Stimulated activated naive B cell treated with anti-CD40 and anti-IgM and Interleukin-4, amounts not matched to agents 10 μg/mL and 1 μg/mL and 100 μg/mL, for 72 hours (primary cell): ENCODE measurements around the gene SCAPER.
A peak's percentile ranks its signal among the peaks of the same experiment; 100 is the strongest.
"Not testable (repeated sequence)": the region's sequence is repeated elsewhere in the genome, so short reads cannot be mapped to it uniquely, and the experiment has no call there.

Experiments
- ATAC-seq, 2 donors: fragments of 150-1000 bp; cut with Tn5 transposase; replicated peaks; 2 replicates each; pipeline ENCODE4 v1.10.0; 2021; ENCODE audit warnings: moderate library complexity in 1 of 2
- DNase-seq: peaks from one replicate; pipeline ENCODE4 v3.0.0; 2021
- H3K27ac Mint-ChIP-seq: one replicate; pipeline ENCODE4 v1.8.0; 2022; ENCODE audit warnings: mild to moderate bottlenecking, mixed read lengths
- H3K27me3 Mint-ChIP-seq, 2 donors: one replicate each; pipeline ENCODE4 v1.8.0; 2022; ENCODE audit warnings: mixed read lengths in 2 of 2
- H3K36me3 Mint-ChIP-seq, 2 donors: one replicate each; pipeline ENCODE4 v1.8.0; 2022; ENCODE audit warnings: mixed read lengths in 2 of 2, mild to moderate bottlenecking in 1 of 2
- H3K4me1 Mint-ChIP-seq, 2 donors: one replicate each; pipeline ENCODE4 v1.8.0; 2022; ENCODE audit warnings: mixed read lengths in 2 of 2, mild to moderate bottlenecking in 1 of 2
- H3K4me3 Mint-ChIP-seq, 2 donors: one replicate each; pipeline ENCODE4 v1.8.0; 2022; ENCODE audit warnings: mild to moderate bottlenecking in 2 of 2, mixed read lengths in 2 of 2, moderate library complexity in 1 of 2
- H3K9me3 Mint-ChIP-seq, 2 donors: one replicate each; pipeline ENCODE4 v1.8.0; 2022; ENCODE audit warnings: mixed read lengths in 2 of 2, mild to moderate bottlenecking in 1 of 2

SCAPER gene

GRCh38 chr15:76931397-76932134, 26.4 kb upstream of the SCAPER start, which contains the start of gene RCN2:
Gene RCN2 (plus strand): TSS chr15:76931749. CDS start chr15:76931842, 93 bp downstream.
- DNase-seq, result peak; percentile 92

GRCh38 chr15:76930831-76931396, 25.8 kb upstream of the SCAPER start:
- H3K4me3 Mint-ChIP-seq, result peak overlapping the region; percentile 88 to 89
- peaks cover 0 to 6% of the 10 kb centered on the region in 2 donors for H3K27me3 Mint-ChIP-seq
- DNase-seq (no peak), ATAC-seq (no peak)
- peaks cover 17 to 30% of the 10 kb centered on the region in 2 donors for H3K4me1 Mint-ChIP-seq
- no peaks in the 10 kb centered on the region for H3K9me3 Mint-ChIP-seq
- H3K36me3 Mint-ChIP-seq, result peaks cover 3 to 6% of the 10 kb centered on the region in 2 donors
- H3K27ac Mint-ChIP-seq, result peak overlapping the region; percentile 92

More at GRCh38 chr15:76931397-76932134, 26.4 kb upstream of the SCAPER start, which contains the start of gene RCN2:
- no peaks in the 10 kb centered on the region for H3K27me3 Mint-ChIP-seq
- H3K4me1 Mint-ChIP-seq, result peaks cover 19 to 31% of the 10 kb centered on the region in 2 donors
- peaks cover 6 to 9% of the 10 kb centered on the region in 2 donors for H3K36me3 Mint-ChIP-seq
- no peaks in the 10 kb centered on the region for H3K9me3 Mint-ChIP-seq
- H3K27ac Mint-ChIP-seq, result peak within 1 kb of the TSS; percentile 92
- peak within 1 kb of the TSS; percentile 88 to 89 for H3K4me3 Mint-ChIP-seq
- ATAC-seq, result peak; percentile 96 to 97

- H3K27ac Mint-ChIP-seq, result no peak overlapping the region
- H3K4me1 Mint-ChIP-seq, result peaks cover 9 to 20% of the 10 kb centered on the region in 2 donors
- no peak overlapping the region for H3K4me3 Mint-ChIP-seq
- DNase-seq (no peak), ATAC-seq (no peak)
- peaks cover 2 to 3% of the 10 kb centered on the region in 2 donors for H3K36me3 Mint-ChIP-seq
- H3K27me3 Mint-ChIP-seq, result peaks cover 0 to 6% of the 10 kb centered on the region in 2 donors
- H3K9me3 Mint-ChIP-seq, result no peaks in the 10 kb centered on the region
These were observed 24.0 kb upstream of the SCAPER start for GRCh38 chr15:76929011-76929760.

- Mint-ChIP-seq H3K36me3 (peaks cover 0 to 2% of the 10 kb centered on the region in 2 donors), H3K27ac (no peak overlapping the region), H3K4me1 (peaks cover 9 to 19% of the 10 kb centered on the region in 2 donors), H3K4me3 (no peak overlapping the region), H3K27me3 (peaks cover 0 to 6% of the 10 kb centered on the region in 2 donors), H3K9me3 (no peaks in the 10 kb centered on the region)
- ATAC-seq (no peak), DNase-seq (no peak)
These were observed 23.1 kb upstream of the SCAPER start for GRCh38 chr15:76928201-76928600.

GRCh38 chr15:76916369-76916768, 11.2 kb upstream of the SCAPER start:
- H3K4me1 Mint-ChIP-seq, result no peaks in the 10 kb centered on the region
- H3K27me3 Mint-ChIP-seq, result peaks cover 9 to 15% of the 10 kb centered on the region in 2 donors
- H3K27ac Mint-ChIP-seq, result no peak overlapping the region
- no peak overlapping the region for H3K4me3 Mint-ChIP-seq
- ATAC-seq, result no peak
- H3K9me3 Mint-ChIP-seq, result no peaks in the 10 kb centered on the region
- no peak for DNase-seq
- no peaks in the 10 kb centered on the region for H3K36me3 Mint-ChIP-seq

- DNase-seq (no peak), ATAC-seq (no peak)
- no peaks in the 10 kb centered on the region for H3K9me3 Mint-ChIP-seq
- no peaks in the 10 kb centered on the region for H3K36me3 Mint-ChIP-seq
- no peak overlapping the region for H3K4me3 Mint-ChIP-seq
- peaks cover 5 to 10% of the 10 kb centered on the region in 2 donors for H3K27me3 Mint-ChIP-seq
- no peak overlapping the region for H3K27ac Mint-ChIP-seq
- H3K4me1 Mint-ChIP-seq, result peaks cover 9% of the 10 kb centered on the region in 2 donors
These were observed 8.6 kb upstream of the SCAPER start for GRCh38 chr15:76913737-76914136.

- H3K27ac Mint-ChIP-seq, result no peak overlapping the region
- no peak overlapping the region for H3K4me3 Mint-ChIP-seq
- peaks cover 9% of the 10 kb centered on the region in 2 donors for H3K4me1 Mint-ChIP-seq
- peaks cover under 1 to 1% of the 10 kb centered on the region in 2 donors for H3K27me3 Mint-ChIP-seq
- DNase-seq (no peak), ATAC-seq (no peak)
- H3K9me3 Mint-ChIP-seq, result no peaks in the 10 kb centered on the region
- H3K36me3 Mint-ChIP-seq, result no peaks in the 10 kb centered on the region
These were observed 7.3 kb upstream of the SCAPER start for GRCh38 chr15:76912430-76912829.

GRCh38 chr15:76905855-76906254, 715 bp upstream of the SCAPER start:
- H3K4me1 Mint-ChIP-seq, result peaks cover 21 to 47% of the 10 kb centered on the region in 2 donors
- no peak for ATAC-seq

GRCh38 chr15:76904461-76905012, 603 bp downstream of the SCAPER start:
- H3K27ac Mint-ChIP-seq, result peak overlapping the region; percentile 97
- DNase-seq (peak; percentile 2), ATAC-seq (peak; percentile 3 to 11)
- H3K27me3 Mint-ChIP-seq, result no peaks in the 10 kb centered on the region
- H3K9me3 Mint-ChIP-seq, result no peaks in the 10 kb centered on the region
- H3K36me3 Mint-ChIP-seq, result peaks cover 2 to 3% of the 10 kb centered on the region in 2 donors
- peak overlapping the region; percentile 95 to 97 for H3K4me3 Mint-ChIP-seq
- H3K4me1 Mint-ChIP-seq, result peaks cover 17 to 44% of the 10 kb centered on the region in 2 donors

More at GRCh38 chr15:76905855-76906254, 715 bp upstream of the SCAPER start:
- Mint-ChIP-seq H3K27me3 (no peaks in the 10 kb centered on the region), H3K27ac (no peak overlapping the region), H3K4me3 (peak overlapping the region; percentile 13 to 97), H3K36me3 (no peaks in the 10 kb centered on the region), H3K9me3 (no peaks in the 10 kb centered on the region)
- no peak for DNase-seq

GRCh38 chr15:76903251-76903681, 1.9 kb downstream of the SCAPER start:
- Mint-ChIP-seq H3K27me3 (no peaks in the 10 kb centered on the region), H3K27ac (no peak overlapping the region), H3K4me3 (peak overlapping the region in 1 of 2 donors; percentile 44), H3K9me3 (no peaks in the 10 kb centered on the region), H3K4me1 (peaks cover 13 to 39% of the 10 kb centered on the region in 2 donors), H3K36me3 (peaks cover 7 to 11% of the 10 kb centered on the region in 2 donors)
- ATAC-seq (peak; percentile 48), DNase-seq (no peak)

GRCh38 chr15:76901965-76902364, 3.2 kb downstream of the SCAPER start:
- Mint-ChIP-seq H3K9me3 (no peaks in the 10 kb centered on the region), H3K36me3 (peaks cover 7 to 13% of the 10 kb centered on the region in 2 donors), H3K4me3 (no peak overlapping the region), H3K27me3 (no peaks in the 10 kb centered on the region), H3K27ac (no peak overlapping the region), H3K4me1 (peaks cover 17 to 39% of the 10 kb centered on the region in 2 donors)
- DNase-seq (no peak), ATAC-seq (no peak)

- H3K9me3 Mint-ChIP-seq, ATAC-seq, DNase-seq, H3K27me3 Mint-ChIP-seq, H3K4me3 Mint-ChIP-seq: not testable (repeated sequence)
- Mint-ChIP-seq H3K36me3 (peaks cover 10 to 19% of the 10 kb centered on the region in 2 donors), H3K27ac (peak overlapping the region; percentile 6), H3K4me1 (peaks cover 16 to 25% of the 10 kb centered on the region in 2 donors)
These were observed 5.2 kb downstream of the SCAPER start for GRCh38 chr15:76899931-76900310.

GRCh38 chr15:76899176-76899930, 5.8 kb downstream of the SCAPER start:
- Mint-ChIP-seq H3K4me1 (peaks cover 15 to 25% of the 10 kb centered on the region in 2 donors), H3K36me3 (peaks cover 10 to 22% of the 10 kb centered on the region in 2 donors), H3K27ac (peak overlapping the region; percentile 6)
- not testable (repeated sequence) for H3K4me3 Mint-ChIP-seq, DNase-seq, H3K9me3 Mint-ChIP-seq, H3K27me3 Mint-ChIP-seq, ATAC-seq
